ENCODE data around the gene CEACAM5.
"Not testable (repeated sequence)": the region's sequence is repeated elsewhere in the genome, so short reads cannot be mapped to it uniquely, and the experiment has no call there.

CEACAM5 gene

GRCh38 chr19:41744850-41745249 lies 36.4 kb downstream of the CEACAM5 start:
- DNase-seq = no peak

GRCh38 chr19:41745756-41746155 lies 37.3 kb downstream of the CEACAM5 start:
- DNase-seq = peak in 1 of 2 experiments; percentile 46

GRCh38 chr19:41746593-41747227 lies 38.3 kb downstream of the CEACAM5 start:
- peak; percentile 79 to 85 for DNase-seq

GRCh38 chr19:41748012-41748411 lies 39.6 kb downstream of the CEACAM5 start:
- no peak for DNase-seq

GRCh38 chr19:41750248-41751134 lies 42.1 kb downstream of the CEACAM5 start:
- DNase-seq = not testable (repeated sequence)

GRCh38 chr19:41753159-41753558 lies 44.7 kb downstream of the CEACAM5 start:
- peak; percentile 32 to 75 for DNase-seq

GRCh38 chr19:41753936-41754529 lies 45.6 kb downstream of the CEACAM5 start:
- DNase-seq = peak; percentile 51 to 65

GRCh38 chr19:41755328-41755913 lies 47.0 kb downstream of the CEACAM5 start, which contains the start of gene CEACAM6:
TSS of gene CEACAM6 (plus strand) at chr19:41755530. CDS start at chr19:41755639, 109 bp downstream.
- DNase-seq = no peak

- DNase-seq = no peak
Measured at GRCh38 chr19:41758846-41759245, 50.4 kb downstream of the CEACAM5 start.

GRCh38 chr19:41767115-41767514 lies 58.7 kb downstream of the CEACAM5 start:
- DNase-seq = no peak

- DNase-seq = not testable (repeated sequence)
Measured at GRCh38 chr19:41768105-41768504, 59.7 kb downstream of the CEACAM5 start.

GRCh38 chr19:41769608-41770007 lies 61.2 kb downstream of the CEACAM5 start:
- DNase-seq = no peak

GRCh38 chr19:41771410-41771809 lies 63.0 kb downstream of the CEACAM5 start:
- no peak for DNase-seq

- no peak for DNase-seq
Measured at GRCh38 chr19:41774515-41774980, 66.1 kb downstream of the CEACAM5 start.

GRCh38 chr19:41776700-41777099 lies 68.3 kb downstream of the CEACAM5 start:
- no peak for DNase-seq
